ENCODE results near the gene TMPRSS4.
A peak's percentile ranks its signal among the peaks of the same experiment; 100 is the strongest.

The TMPRSS4 gene

GRCh38 chr11:118071416-118072030 is 5.4 kb upstream of the TMPRSS4 start:
- H3K4me1 ChIP-seq (ENCODE audit: control insufficient read depth, insufficient read depth, low read length), result peaks cover 25% of the 10 kb centered on the region
- no peak overlapping the region for H3K4me3 ChIP-seq (ENCODE audit: low read length)
- no peaks in the 10 kb centered on the region for H3K27me3 ChIP-seq (ENCODE audit: control insufficient read depth, insufficient read depth, low read length)
- no peaks in the 10 kb centered on the region for H3K9me3 ChIP-seq (ENCODE audit: control insufficient read depth, low read length)
- no peaks in the 10 kb centered on the region for H3K36me3 ChIP-seq (ENCODE audit: control insufficient read depth, insufficient read depth, low read length)
- no peak overlapping the region for H3K9ac ChIP-seq (ENCODE audit: low read length)

- no peak overlapping the region for H3K9ac ChIP-seq (ENCODE audit: low read length)
- no peak overlapping the region for H3K4me3 ChIP-seq (ENCODE audit: low read length)
- H3K27me3 ChIP-seq (ENCODE audit: control insufficient read depth, insufficient read depth, low read length), result no peaks in the 10 kb centered on the region
- H3K9me3 ChIP-seq (ENCODE audit: control insufficient read depth, low read length), result no peaks in the 10 kb centered on the region
- H3K4me1 ChIP-seq (ENCODE audit: control insufficient read depth, insufficient read depth, low read length), result peaks cover 34% of the 10 kb centered on the region
- H3K36me3 ChIP-seq (ENCODE audit: control insufficient read depth, insufficient read depth, low read length), result no peaks in the 10 kb centered on the region
Observed at GRCh38 chr11:118073554-118073953, 3.3 kb upstream of the TMPRSS4 start.

GRCh38 chr11:118074091-118074685 is 2.7 kb upstream of the TMPRSS4 start:
- Histone ChIP-seq H3K9me3 (ENCODE audit: control insufficient read depth, low read length) (no peaks in the 10 kb centered on the region), H3K4me1 (ENCODE audit: control insufficient read depth, insufficient read depth, low read length) (peaks cover 39% of the 10 kb centered on the region), H3K4me3 (ENCODE audit: low read length) (no peak overlapping the region), H3K9ac (ENCODE audit: low read length) (no peak overlapping the region), H3K36me3 (ENCODE audit: control insufficient read depth, insufficient read depth, low read length) (no peaks in the 10 kb centered on the region), H3K27me3 (ENCODE audit: control insufficient read depth, insufficient read depth, low read length) (no peaks in the 10 kb centered on the region)

DNA sequence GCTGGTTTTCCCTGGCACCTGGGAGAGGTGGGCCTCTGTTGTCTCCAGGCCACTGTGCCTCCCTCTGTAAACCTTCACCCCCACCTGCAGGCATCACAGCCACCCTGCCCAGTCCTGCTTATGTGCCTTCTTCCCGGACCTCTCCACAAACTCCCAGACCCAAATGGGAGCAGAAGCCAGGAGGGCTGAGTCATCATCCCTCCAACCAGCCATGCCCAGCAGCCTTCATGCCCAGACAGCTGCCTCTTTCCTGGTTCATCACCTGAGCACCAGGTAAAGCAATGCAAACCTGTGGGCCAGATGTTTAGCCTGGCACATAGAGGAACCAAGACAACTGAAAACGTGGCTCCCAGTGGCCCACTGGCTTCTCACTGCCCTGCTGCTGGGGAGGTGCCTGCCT is 2.1 kb upstream of the TMPRSS4 start:
- Histone ChIP-seq H3K36me3 (ENCODE audit: control insufficient read depth, insufficient read depth, low read length) (no peaks in the 10 kb centered on the region), H3K9ac (ENCODE audit: low read length) (no peak overlapping the region), H3K27me3 (ENCODE audit: control insufficient read depth, insufficient read depth, low read length) (no peaks in the 10 kb centered on the region), H3K4me1 (ENCODE audit: control insufficient read depth, insufficient read depth, low read length) (peaks cover 45% of the 10 kb centered on the region), H3K4me3 (ENCODE audit: low read length) (no peak overlapping the region), H3K9me3 (ENCODE audit: control insufficient read depth, low read length) (no peaks in the 10 kb centered on the region)

- no peaks in the 10 kb centered on the region for H3K27me3 ChIP-seq (ENCODE audit: control insufficient read depth, insufficient read depth, low read length)
- no peaks in the 10 kb centered on the region for H3K9me3 ChIP-seq (ENCODE audit: control insufficient read depth, low read length)
- peak overlapping the region; percentile 67 for H3K9ac ChIP-seq (ENCODE audit: low read length)
- peaks cover 62% of the 10 kb centered on the region for H3K4me1 ChIP-seq (ENCODE audit: control insufficient read depth, insufficient read depth, low read length)
- no peaks in the 10 kb centered on the region for H3K36me3 ChIP-seq (ENCODE audit: control insufficient read depth, insufficient read depth, low read length)
- peak overlapping the region; percentile 68 for H3K4me3 ChIP-seq (ENCODE audit: low read length)
Observed at GRCh38 chr11:118078911-118079411, 2.1 kb downstream of the TMPRSS4 start.

DNA sequence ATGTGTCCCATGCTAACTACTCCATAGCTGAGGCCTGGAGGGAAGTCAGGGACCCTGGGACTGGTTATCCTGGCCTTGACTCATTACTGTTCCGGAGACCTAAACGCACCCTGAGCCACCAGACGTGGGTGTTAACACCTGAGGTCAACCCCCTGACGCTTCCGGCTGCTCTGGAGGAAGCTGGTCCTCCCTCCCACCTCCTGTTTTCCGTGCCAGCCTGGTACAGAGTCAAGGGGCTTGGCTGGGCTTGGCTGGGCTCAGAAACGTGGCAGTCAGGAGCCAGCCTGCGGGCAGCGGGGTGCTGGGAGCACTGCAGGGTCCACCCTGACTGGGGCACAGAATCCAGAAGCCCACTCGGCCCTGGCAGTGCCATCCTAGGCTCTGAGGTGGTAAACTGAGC is 2.6 kb downstream of the TMPRSS4 start:
- Histone ChIP-seq H3K9me3 (ENCODE audit: control insufficient read depth, low read length) (no peaks in the 10 kb centered on the region), H3K4me1 (ENCODE audit: control insufficient read depth, insufficient read depth, low read length) (peaks cover 62% of the 10 kb centered on the region), H3K4me3 (ENCODE audit: low read length) (peak overlapping the region; percentile 68), H3K36me3 (ENCODE audit: control insufficient read depth, insufficient read depth, low read length) (no peaks in the 10 kb centered on the region), H3K9ac (ENCODE audit: low read length) (peak overlapping the region; percentile 67), H3K27me3 (ENCODE audit: control insufficient read depth, insufficient read depth, low read length) (no peaks in the 10 kb centered on the region)

DNA sequence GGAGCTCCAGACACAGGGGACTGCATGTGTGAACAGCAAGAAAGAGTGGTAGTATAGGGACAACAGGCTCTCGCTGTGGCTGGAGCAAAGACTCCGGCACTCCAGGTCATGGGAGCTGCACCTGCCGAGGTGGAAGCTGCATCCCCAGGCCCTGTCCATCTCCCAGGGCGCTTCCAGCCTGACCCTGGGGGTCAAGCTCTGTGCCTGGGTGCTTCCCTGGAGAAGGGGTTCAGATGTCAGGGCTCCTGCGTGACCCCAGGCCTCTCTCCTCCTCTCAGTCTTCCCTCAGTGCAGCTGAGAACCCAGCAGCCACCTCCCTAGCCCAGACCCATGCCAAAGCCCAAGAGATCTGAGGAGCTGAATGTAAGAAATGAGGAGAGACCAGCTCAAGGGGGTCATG is 3.4 kb downstream of the TMPRSS4 start:
- peaks cover 54% of the 10 kb centered on the region for H3K4me1 ChIP-seq (ENCODE audit: control insufficient read depth, insufficient read depth, low read length)
- H3K27me3 ChIP-seq (ENCODE audit: control insufficient read depth, insufficient read depth, low read length), result no peaks in the 10 kb centered on the region
- H3K36me3 ChIP-seq (ENCODE audit: control insufficient read depth, insufficient read depth, low read length), result no peaks in the 10 kb centered on the region
- no peak overlapping the region for H3K9ac ChIP-seq (ENCODE audit: low read length)
- H3K9me3 ChIP-seq (ENCODE audit: control insufficient read depth, low read length), result no peaks in the 10 kb centered on the region
- H3K4me3 ChIP-seq (ENCODE audit: low read length), result no peak overlapping the region

DNA sequence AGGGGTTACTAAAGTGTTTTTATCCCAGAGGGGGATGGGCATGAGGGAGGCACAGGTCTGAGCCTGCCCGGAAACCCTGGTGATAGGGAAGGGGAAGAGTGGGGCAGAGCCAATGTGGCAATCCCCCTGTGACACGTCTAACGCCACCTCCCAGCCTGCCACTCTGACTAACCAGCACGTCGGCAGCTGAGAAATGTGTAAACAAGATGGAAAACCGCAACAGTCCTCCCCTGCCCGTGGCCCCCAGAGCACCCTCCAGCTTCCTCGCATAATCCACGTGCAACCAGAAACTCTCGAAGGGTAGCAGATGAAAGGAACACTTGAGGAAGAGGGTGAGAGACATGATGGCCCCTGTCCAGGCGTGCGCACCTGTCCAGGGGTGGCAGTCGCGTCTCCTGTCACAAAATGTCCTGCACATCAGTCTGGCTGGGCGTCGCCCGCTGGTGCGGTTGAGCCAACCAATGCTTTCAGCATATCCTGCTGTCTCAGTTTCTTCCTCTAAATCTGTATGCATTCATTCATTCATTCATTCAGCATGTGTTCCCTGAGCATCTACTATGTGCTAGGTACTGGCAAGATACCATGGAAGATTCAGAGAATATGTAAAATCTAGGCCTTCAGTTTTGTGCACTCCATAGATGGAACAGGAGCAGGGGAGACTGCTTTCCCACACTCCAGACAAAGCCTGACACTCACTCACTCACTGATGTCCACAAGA is 4.5 kb downstream of the TMPRSS4 start:
- Histone ChIP-seq H3K27me3 (ENCODE audit: control insufficient read depth, insufficient read depth, low read length) (no peaks in the 10 kb centered on the region), H3K36me3 (ENCODE audit: control insufficient read depth, insufficient read depth, low read length) (peaks cover 4% of the 10 kb centered on the region), H3K9me3 (ENCODE audit: control insufficient read depth, low read length) (no peaks in the 10 kb centered on the region), H3K9ac (ENCODE audit: low read length) (no peak overlapping the region), H3K4me1 (ENCODE audit: control insufficient read depth, insufficient read depth, low read length) (peaks cover 43% of the 10 kb centered on the region), H3K4me3 (ENCODE audit: low read length) (no peak overlapping the region)

- no peak overlapping the region for H3K9ac ChIP-seq (ENCODE audit: low read length)
- no peaks in the 10 kb centered on the region for H3K9me3 ChIP-seq (ENCODE audit: control insufficient read depth, low read length)
- H3K36me3 ChIP-seq (ENCODE audit: control insufficient read depth, insufficient read depth, low read length), result peaks cover 9% of the 10 kb centered on the region
- H3K27me3 ChIP-seq (ENCODE audit: control insufficient read depth, insufficient read depth, low read length), result no peaks in the 10 kb centered on the region
- peaks cover 43% of the 10 kb centered on the region for H3K4me1 ChIP-seq (ENCODE audit: control insufficient read depth, insufficient read depth, low read length)
- H3K4me3 ChIP-seq (ENCODE audit: low read length), result no peak overlapping the region
Observed at GRCh38 chr11:118082880-118083552, 6.1 kb downstream of the TMPRSS4 start.

- H3K36me3 ChIP-seq (ENCODE audit: control insufficient read depth, insufficient read depth, low read length), result peaks cover 9% of the 10 kb centered on the region
- H3K9ac ChIP-seq (ENCODE audit: low read length), result no peak overlapping the region
- H3K4me1 ChIP-seq (ENCODE audit: control insufficient read depth, insufficient read depth, low read length), result peaks cover 51% of the 10 kb centered on the region
- H3K9me3 ChIP-seq (ENCODE audit: control insufficient read depth, low read length), result no peaks in the 10 kb centered on the region
- no peak overlapping the region for H3K4me3 ChIP-seq (ENCODE audit: low read length)
- H3K27me3 ChIP-seq (ENCODE audit: control insufficient read depth, insufficient read depth, low read length), result no peaks in the 10 kb centered on the region
Observed at GRCh38 chr11:118084247-118084646, 7.4 kb downstream of the TMPRSS4 start.

DNA sequence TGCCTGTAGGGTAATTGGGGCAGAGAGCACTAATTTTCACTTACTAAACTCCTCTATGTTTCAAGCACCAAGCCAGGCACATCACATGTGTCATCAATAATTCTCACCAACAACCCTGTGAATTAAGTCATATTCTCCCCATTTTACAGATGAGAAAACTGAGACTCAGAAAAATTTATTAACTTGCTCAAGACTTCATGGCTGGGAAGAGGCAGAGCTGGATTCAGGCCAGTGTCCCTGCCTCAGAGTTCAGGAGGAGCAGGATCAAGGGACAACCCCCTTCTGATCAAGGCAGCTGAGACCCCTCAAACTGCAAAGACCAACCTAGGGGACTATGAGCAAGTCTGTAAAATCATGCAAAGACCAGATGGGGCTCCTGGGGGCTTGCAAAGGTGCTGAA is 7.8 kb downstream of the TMPRSS4 start:
- no peak overlapping the region for H3K9ac ChIP-seq (ENCODE audit: low read length)
- H3K27me3 ChIP-seq (ENCODE audit: control insufficient read depth, insufficient read depth, low read length), result no peaks in the 10 kb centered on the region
- H3K9me3 ChIP-seq (ENCODE audit: control insufficient read depth, low read length), result no peaks in the 10 kb centered on the region
- peaks cover 47% of the 10 kb centered on the region for H3K4me1 ChIP-seq (ENCODE audit: control insufficient read depth, insufficient read depth, low read length)
- peaks cover 9% of the 10 kb centered on the region for H3K36me3 ChIP-seq (ENCODE audit: control insufficient read depth, insufficient read depth, low read length)
- H3K4me3 ChIP-seq (ENCODE audit: low read length), result no peak overlapping the region
